ENCODE data around the gene PRKG1. TPM values are rescaled to one million over a fixed set of nuclear protein-coding genes. Genes with fewer than 3 reads are reported as not detected.

The PRKG1 gene
- total RNA-seq, 2 donors from 2014 or later, result 8.1 to 16.6 TPM

GRCh38 chr10:51139176-51139575 lies 64.9 kb downstream of the PRKG1 start:
- no peak for DNase-seq
- Histone ChIP-seq H3K4me3 (no peak overlapping the region), H3K27ac (no peak overlapping the region), H3K9ac (ENCODE audit: low read depth in 2 of 2, low read length in 2 of 2) (no peak overlapping the region), H3K9me3 (no peaks in the 10 kb centered on the region), H3K36me3 (no peaks in the 10 kb centered on the region), H3K27me3 (no peaks in the 10 kb centered on the region), H3K4me1 (no peaks in the 10 kb centered on the region)
- intact Hi-C loops (cut with DNase I), result no loop called here
- TF ChIP-seq CTCF (IDR thresholded peaks at IDR 0.05), result no peak

- TF ChIP-seq CTCF (IDR thresholded peaks at IDR 0.05), result no peak
- H3K4me3 ChIP-seq, result no peak overlapping the region
- H3K9ac ChIP-seq (ENCODE audit: low read depth in 2 of 2, low read length in 2 of 2), result no peak overlapping the region
- no peaks in the 10 kb centered on the region for H3K36me3 ChIP-seq
- H3K27me3 ChIP-seq, result no peaks in the 10 kb centered on the region
- no peak overlapping the region for H3K27ac ChIP-seq
- no peaks in the 10 kb centered on the region for H3K9me3 ChIP-seq
- intact Hi-C loops (cut with DNase I), result no loop called here
- no peaks in the 10 kb centered on the region for H3K4me1 ChIP-seq
- no peak for DNase-seq
Observed at GRCh38 chr10:51141010-51141409, 66.7 kb downstream of the PRKG1 start.

GRCh38 chr10:51144161-51144781 lies 70.0 kb downstream of the PRKG1 start:
- no peaks in the 10 kb centered on the region for H3K9me3 ChIP-seq
- no peaks in the 10 kb centered on the region for H3K4me1 ChIP-seq
- no peak for DNase-seq
- no peaks in the 10 kb centered on the region for H3K36me3 ChIP-seq
- no peak overlapping the region for H3K4me3 ChIP-seq
- no peak for TF ChIP-seq CTCF (IDR thresholded peaks at IDR 0.05)
- intact Hi-C loops (cut with DNase I), result no loop called here
- H3K9ac ChIP-seq (ENCODE audit: low read depth in 2 of 2, low read length in 2 of 2), result no peak overlapping the region
- H3K27ac ChIP-seq, result no peak overlapping the region
- no peaks in the 10 kb centered on the region for H3K27me3 ChIP-seq

- Histone ChIP-seq H3K36me3 (no peaks in the 10 kb centered on the region), H3K27ac (no peak overlapping the region), H3K9me3 (no peaks in the 10 kb centered on the region), H3K27me3 (no peaks in the 10 kb centered on the region), H3K4me3 (no peak overlapping the region), H3K4me1 (no peaks in the 10 kb centered on the region), H3K9ac (ENCODE audit: low read depth in 2 of 2, low read length in 2 of 2) (no peak overlapping the region)
- no peak for DNase-seq
- no peak for TF ChIP-seq CTCF (IDR thresholded peaks at IDR 0.05)
- intact Hi-C loops (cut with DNase I), result no loop called here
Observed at GRCh38 chr10:51145375-51145774, 71.1 kb downstream of the PRKG1 start.

- H3K9me3 ChIP-seq, result no peaks in the 10 kb centered on the region
- H3K4me1 ChIP-seq, result no peaks in the 10 kb centered on the region
- intact Hi-C loops (cut with DNase I), result no loop called here
- no peak overlapping the region for H3K27ac ChIP-seq
- no peaks in the 10 kb centered on the region for H3K36me3 ChIP-seq
- no peaks in the 10 kb centered on the region for H3K27me3 ChIP-seq
- TF ChIP-seq CTCF (IDR thresholded peaks at IDR 0.05), result no peak
- DNase-seq, result no peak
- no peak overlapping the region for H3K4me3 ChIP-seq
- no peak overlapping the region for H3K9ac ChIP-seq (ENCODE audit: low read depth in 2 of 2, low read length in 2 of 2)
Observed at GRCh38 chr10:51147644-51148399, 73.5 kb downstream of the PRKG1 start.

Data from colonic mucosa (tissue), 4 donors.